ENCODE results near the gene MON1A. TPM values are rescaled to one million over a fixed set of nuclear protein-coding genes. Genes with fewer than 3 reads are reported as not detected.
"Not testable (repeated sequence)": the region's sequence is repeated elsewhere in the genome, so short reads cannot be mapped to it uniquely, and the experiment has no call there.

MON1A gene
- total RNA-seq, 2 experiments from 2014 or later, result 6.9 to 8.5 TPM

- H3K27ac Mint-ChIP-seq, result peak overlapping the region; percentile 52
- peaks cover 20% of the 10 kb centered on the region for H3K4me1 Mint-ChIP-seq (ENCODE audit: low read depth)
- ChIA-PET POLR2A (interaction anchor here (1.2 kb wide), 1 partner anchor 17 kb away, joined by 3 read pairs; no protein-coding TSS in a partner anchor), CTCF (interaction anchor here (0.6 to 3.2 kb wide), 10 partner anchors 10 to 366 kb away, joined by 3 to 19 read pairs (median 4); partner anchors contain the start of genes INKA1 and MON1A)
- no peak overlapping the region for H3K4me3 Mint-ChIP-seq
- ATAC-seq (peak; percentile 38), DNase-seq (peak; percentile 79)
- intact Hi-C loops (cut with micrococcal nuclease), result loop anchor here (5.0 kb wide), 1 partner anchor 104 kb away; the partner anchor contains the start of gene INKA1
- peaks cover 8% of the 10 kb centered on the region for H3K36me3 Mint-ChIP-seq (ENCODE audit: low read depth)
- no peaks in the 10 kb centered on the region for H3K27me3 Mint-ChIP-seq
- no peaks in the 10 kb centered on the region for H3K9me3 Mint-ChIP-seq
- peak; percentile 71 for TF ChIP-seq CTCF (IDR thresholded peaks at IDR 0.05)
These were observed 23.4 kb downstream of the MON1A start for GRCh38 chr3:49906073-49906743.

GRCh38 chr3:49904448-49904847 lies 25.2 kb downstream of the MON1A start:
- ATAC-seq; DNase-seq; H3K36me3 Mint-ChIP-seq (ENCODE audit: low read depth); H3K9me3 Mint-ChIP-seq; intact Hi-C loops (cut with micrococcal nuclease); H3K27me3 Mint-ChIP-seq: not testable (repeated sequence)
- ChIA-PET POLR2A (interaction anchor here (0.5 to 1.8 kb wide), 4 partner anchors 11 to 44 kb away, joined by 3 to 6 read pairs (median 4); no protein-coding TSS in a partner anchor), CTCF (interaction anchor here (3.2 kb wide), 1 partner anchor 65 kb away, joined by 19 read pairs; no protein-coding TSS in a partner anchor)
- Mint-ChIP-seq H3K27ac (peak overlapping the region; percentile 94), H3K4me1 (ENCODE audit: low read depth) (peaks cover 20% of the 10 kb centered on the region), H3K4me3 (peak overlapping the region; percentile 96)

GRCh38 chr3:49903451-49904424 lies 25.9 kb downstream of the MON1A start, which contains the start of gene MST1R:
Gene MST1R, minus strand, starts transcription at chr3:49903873. Its CDS starts 264 bp downstream, at chr3:49903609.
- peak within 1 kb of the TSS; percentile 96 for H3K4me3 Mint-ChIP-seq
- intact Hi-C loops (cut with micrococcal nuclease), result no loop called here
- ChIA-PET CTCF (interaction anchor here (1.3 to 3.2 kb wide), 2 partner anchors 64 to 65 kb away, joined by 4 to 19 read pairs; no protein-coding TSS in a partner anchor), POLR2A (interaction anchor here (0.6 to 1.8 kb wide), 4 partner anchors 15 to 185 kb away, joined by 3 to 6 read pairs (median 4); no protein-coding TSS in a partner anchor)
- ATAC-seq (peak; percentile 98), DNase-seq (peak; percentile 93)
- peak within 1 kb of the TSS; percentile 94 for H3K27ac Mint-ChIP-seq
- H3K36me3 Mint-ChIP-seq (ENCODE audit: low read depth), result peaks cover 2% of the 10 kb centered on the region
- no peaks in the 10 kb centered on the region for H3K27me3 Mint-ChIP-seq
- peaks cover 20% of the 10 kb centered on the region for H3K4me1 Mint-ChIP-seq (ENCODE audit: low read depth)
- TF ChIP-seq CTCF (IDR thresholded peaks at IDR 0.05), result no peak
- no peaks in the 10 kb centered on the region for H3K9me3 Mint-ChIP-seq

GRCh38 chr3:49902511-49903345 lies 26.9 kb downstream of the MON1A start:
- no peak overlapping the region for H3K27ac Mint-ChIP-seq
- ChIA-PET CTCF (interaction anchor here (1.3 to 3.4 kb wide), 2 partner anchors 63 to 100 kb away, joined by 4 to 12 read pairs; partner anchors contain the start of gene INKA1), POLR2A (interaction anchor here (0.7 to 1.3 kb wide), 4 partner anchors 21 to 184 kb away, joined by 3 to 4 read pairs (median 3); no protein-coding TSS in a partner anchor)
- no peak for TF ChIP-seq CTCF (IDR thresholded peaks at IDR 0.05)
- intact Hi-C loops (cut with micrococcal nuclease), result no loop called here
- H3K36me3 Mint-ChIP-seq (ENCODE audit: low read depth), result peaks cover 2% of the 10 kb centered on the region
- no peak overlapping the region for H3K4me3 Mint-ChIP-seq
- DNase-seq, result no peak
- ATAC-seq, result no peak
- H3K27me3 Mint-ChIP-seq, result no peaks in the 10 kb centered on the region
- peaks cover 20% of the 10 kb centered on the region for H3K4me1 Mint-ChIP-seq (ENCODE audit: low read depth)
- no peaks in the 10 kb centered on the region for H3K9me3 Mint-ChIP-seq
